Measurements from ENCODE around the gene PACRG.

The PACRG gene

DNA sequence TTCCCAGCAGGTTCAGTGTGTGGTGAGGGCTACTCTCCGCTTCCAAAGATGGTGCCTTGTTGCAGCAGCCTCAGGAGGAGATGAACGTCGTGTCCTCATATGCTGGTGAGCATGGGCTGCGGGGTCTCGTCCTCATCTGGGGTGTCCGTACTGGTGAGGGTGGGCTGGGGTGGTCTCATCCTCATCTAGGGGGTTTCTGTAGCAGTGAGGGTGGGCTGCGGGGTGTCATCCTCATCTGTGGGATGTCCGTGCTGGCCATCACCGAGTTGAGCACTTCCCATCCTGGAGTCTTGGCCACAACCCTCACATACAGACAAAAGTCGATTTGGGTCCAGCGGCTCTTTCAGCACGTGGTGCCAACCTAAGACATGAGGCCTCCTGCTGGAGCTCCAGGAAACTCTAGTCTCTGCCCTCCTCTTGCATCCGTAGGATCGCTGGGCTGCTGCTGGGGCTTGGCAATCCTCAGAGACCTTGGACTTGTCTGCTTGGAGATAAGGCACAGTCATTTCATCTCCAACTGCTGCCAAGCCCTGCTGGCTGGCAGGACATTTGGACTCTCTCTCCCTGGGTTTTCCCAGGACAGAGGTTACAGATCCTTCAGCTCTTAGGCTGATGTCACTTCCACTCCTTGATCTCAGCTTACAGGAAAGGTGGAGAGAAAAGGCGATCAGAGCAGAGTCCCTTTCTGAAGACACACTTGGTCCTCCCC is 160.4 kb downstream of the PACRG start:
- Histone ChIP-seq H3K4ac (ENCODE audit: low read depth, low read length) (no peak overlapping the region), H3K36me3 (ENCODE audit: control insufficient read depth, insufficient read depth, low read length) (no peaks in the 10 kb centered on the region), H2BK120ac (ENCODE audit: low read depth, low read length) (no peak overlapping the region), H3K4me3 (ENCODE audit: low read length) (no peak overlapping the region), H3K27ac (ENCODE audit: low read depth, low read length) (no peak overlapping the region), H3K4me1 (ENCODE audit: control insufficient read depth, low read depth, low read length) (no peaks in the 10 kb centered on the region), H3K18ac (ENCODE audit: low read length) (no peak overlapping the region), H3K56ac (ENCODE audit: low read length) (no peak overlapping the region), H4K5ac (ENCODE audit: low read length) (no peak overlapping the region), H2AK5ac (ENCODE audit: low read length) (no peak overlapping the region), H3K9ac (ENCODE audit: low read length) (no peak overlapping the region), H3K79me2 (ENCODE audit: control insufficient read depth, insufficient read depth, low read length) (no peaks in the 10 kb centered on the region), H4K8ac (ENCODE audit: low read depth, low read length) (no peak overlapping the region), H3K4me2 (ENCODE audit: low read length) (no peak overlapping the region), H2BK15ac (replicated peaks; ENCODE audit: low read depth) (no peak overlapping the region), H3K79me1 (ENCODE audit: low read length) (no peaks in the 10 kb centered on the region), H2BK5ac (ENCODE audit: low read length) (no peak overlapping the region), H3K27me3 (ENCODE audit: insufficient read depth, low read length, poor library complexity) (no peaks in the 10 kb centered on the region), H3K23ac (ENCODE audit: low read length) (no peak overlapping the region)
- no peak for DNase-seq
- WGBS (ENCODE audit: extremely low coverage, insufficient coverage, low lambda C conversion rate): no CpG with 5 or more reads among the region's 15 CpGs

GRCh38 chr6:162889303-162889702 is 161.5 kb downstream of the PACRG start:
- Histone ChIP-seq H3K79me1 (ENCODE audit: low read length) (no peaks in the 10 kb centered on the region), H2BK120ac (ENCODE audit: low read depth, low read length) (no peak overlapping the region), H3K23ac (ENCODE audit: low read length) (no peak overlapping the region), H3K79me2 (ENCODE audit: control insufficient read depth, insufficient read depth, low read length) (no peaks in the 10 kb centered on the region), H3K4ac (ENCODE audit: low read depth, low read length) (no peak overlapping the region), H3K4me2 (ENCODE audit: low read length) (no peak overlapping the region), H3K4me3 (ENCODE audit: low read length) (no peak overlapping the region), H3K27ac (ENCODE audit: low read depth, low read length) (no peak overlapping the region), H3K18ac (ENCODE audit: low read length) (no peak overlapping the region), H2BK15ac (replicated peaks; ENCODE audit: low read depth) (no peak overlapping the region), H2BK5ac (ENCODE audit: low read length) (no peak overlapping the region), H2AK5ac (ENCODE audit: low read length) (no peak overlapping the region), H3K56ac (ENCODE audit: low read length) (no peak overlapping the region), H3K9ac (ENCODE audit: low read length) (no peak overlapping the region), H3K36me3 (ENCODE audit: control insufficient read depth, insufficient read depth, low read length) (no peaks in the 10 kb centered on the region), H4K8ac (ENCODE audit: low read depth, low read length) (no peak overlapping the region), H3K4me1 (ENCODE audit: control insufficient read depth, low read depth, low read length) (no peaks in the 10 kb centered on the region), H3K27me3 (ENCODE audit: insufficient read depth, low read length, poor library complexity) (no peaks in the 10 kb centered on the region), H4K5ac (ENCODE audit: low read length) (no peak overlapping the region)
- no CpG with 5 or more reads among the region's 1 CpG for WGBS (ENCODE audit: extremely low coverage, insufficient coverage, low lambda C conversion rate)
- DNase-seq: no peak

GRCh38 chr6:162898011-162898410 is 170.2 kb downstream of the PACRG start:
- Histone ChIP-seq H2BK5ac (ENCODE audit: low read length) (no peak overlapping the region), H3K18ac (ENCODE audit: low read length) (no peak overlapping the region), H3K4ac (ENCODE audit: low read depth, low read length) (no peak overlapping the region), H3K79me2 (ENCODE audit: control insufficient read depth, insufficient read depth, low read length) (no peaks in the 10 kb centered on the region), H3K23ac (ENCODE audit: low read length) (no peak overlapping the region), H3K4me1 (ENCODE audit: control insufficient read depth, low read depth, low read length) (no peaks in the 10 kb centered on the region), H3K27ac (ENCODE audit: low read depth, low read length) (no peak overlapping the region), H3K9ac (ENCODE audit: low read length) (no peak overlapping the region), H3K56ac (ENCODE audit: low read length) (no peak overlapping the region), H2BK15ac (replicated peaks; ENCODE audit: low read depth) (no peak overlapping the region), H4K8ac (ENCODE audit: low read depth, low read length) (no peak overlapping the region), H3K27me3 (ENCODE audit: insufficient read depth, low read length, poor library complexity) (no peaks in the 10 kb centered on the region), H3K4me3 (ENCODE audit: low read length) (no peak overlapping the region), H2BK120ac (ENCODE audit: low read depth, low read length) (no peak overlapping the region), H3K36me3 (ENCODE audit: control insufficient read depth, insufficient read depth, low read length) (no peaks in the 10 kb centered on the region), H3K79me1 (ENCODE audit: low read length) (no peaks in the 10 kb centered on the region), H2AK5ac (ENCODE audit: low read length) (no peak overlapping the region), H3K4me2 (ENCODE audit: low read length) (no peak overlapping the region), H4K5ac (ENCODE audit: low read length) (no peak overlapping the region)
- WGBS (ENCODE audit: extremely low coverage, insufficient coverage, low lambda C conversion rate): no CpG with 5 or more reads among the region's 8 CpGs
- DNase-seq: no peak

- DNase-seq: no peak
- Histone ChIP-seq H3K36me3 (ENCODE audit: control insufficient read depth, insufficient read depth, low read length) (no peaks in the 10 kb centered on the region), H3K79me1 (ENCODE audit: low read length) (no peaks in the 10 kb centered on the region), H4K5ac (ENCODE audit: low read length) (no peak overlapping the region), H3K56ac (ENCODE audit: low read length) (no peak overlapping the region), H3K4me1 (ENCODE audit: control insufficient read depth, low read depth, low read length) (no peaks in the 10 kb centered on the region), H2BK120ac (ENCODE audit: low read depth, low read length) (no peak overlapping the region), H3K18ac (ENCODE audit: low read length) (no peak overlapping the region), H3K9ac (ENCODE audit: low read length) (no peak overlapping the region), H3K4me2 (ENCODE audit: low read length) (no peak overlapping the region), H4K8ac (ENCODE audit: low read depth, low read length) (no peak overlapping the region), H3K23ac (ENCODE audit: low read length) (no peak overlapping the region), H3K4ac (ENCODE audit: low read depth, low read length) (no peak overlapping the region), H2BK15ac (replicated peaks; ENCODE audit: low read depth) (no peak overlapping the region), H3K4me3 (ENCODE audit: low read length) (no peak overlapping the region), H3K27ac (ENCODE audit: low read depth, low read length) (no peak overlapping the region), H3K27me3 (ENCODE audit: insufficient read depth, low read length, poor library complexity) (no peaks in the 10 kb centered on the region), H2BK5ac (ENCODE audit: low read length) (no peak overlapping the region), H2AK5ac (ENCODE audit: low read length) (no peak overlapping the region), H3K79me2 (ENCODE audit: control insufficient read depth, insufficient read depth, low read length) (no peaks in the 10 kb centered on the region)
- no CpG with 5 or more reads among the region's 8 CpGs for WGBS (ENCODE audit: extremely low coverage, insufficient coverage, low lambda C conversion rate)
Observed at GRCh38 chr6:162899148-162899547, 171.4 kb downstream of the PACRG start.

- no CpG with 5 or more reads among the region's 10 CpGs for WGBS (ENCODE audit: extremely low coverage, insufficient coverage, low lambda C conversion rate)
- no peak overlapping the region for H3K4me3 ChIP-seq (ENCODE audit: low read length)
Observed at GRCh38 chr6:162900503-162900902, 172.7 kb downstream of the PACRG start.

DNA sequence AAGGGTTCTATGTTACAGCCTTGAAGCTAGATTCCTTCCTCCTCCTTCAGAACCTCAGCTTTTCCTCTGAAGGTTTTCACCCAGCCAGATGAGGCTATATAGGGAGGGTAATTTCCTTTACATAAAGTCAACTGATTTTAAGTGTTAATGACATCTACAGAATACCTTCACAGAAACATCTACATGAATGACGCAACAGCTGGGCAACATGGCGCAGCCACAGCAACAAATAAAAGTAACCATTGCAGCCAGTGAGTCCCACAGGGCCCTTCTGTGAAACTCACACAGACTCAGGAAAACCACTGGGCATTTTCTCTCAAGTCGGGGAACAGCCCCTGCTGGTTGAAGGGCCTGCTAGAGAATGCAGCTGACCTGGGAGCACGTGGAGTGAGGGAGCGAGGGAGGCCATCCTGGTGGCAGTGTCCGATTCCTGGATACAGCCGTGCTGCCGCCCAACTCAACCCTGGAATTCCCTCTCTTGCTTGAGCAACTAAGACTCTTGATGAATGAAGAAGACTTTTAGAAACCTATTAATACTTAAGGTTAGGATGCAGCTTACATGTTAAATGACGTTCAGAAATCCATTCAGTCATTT is 176.4 kb downstream of the PACRG start:
- H3K36me3 ChIP-seq (ENCODE audit: control insufficient read depth, insufficient read depth, low read length): no peaks in the 10 kb centered on the region
- no peak overlapping the region for H2AK5ac ChIP-seq (ENCODE audit: low read length)
- H3K4me3 ChIP-seq (ENCODE audit: low read length): no peak overlapping the region
- no peak overlapping the region for H3K4me2 ChIP-seq (ENCODE audit: low read length)
- no peak overlapping the region for H2BK5ac ChIP-seq (ENCODE audit: low read length)
- H3K4ac ChIP-seq (ENCODE audit: low read depth, low read length): no peak overlapping the region
- no peak overlapping the region for H3K23ac ChIP-seq (ENCODE audit: low read length)
- no peak for DNase-seq
- no peaks in the 10 kb centered on the region for H3K27me3 ChIP-seq (ENCODE audit: insufficient read depth, low read length, poor library complexity)
- no peak overlapping the region for H2BK120ac ChIP-seq (ENCODE audit: low read depth, low read length)
- no peak overlapping the region for H4K5ac ChIP-seq (ENCODE audit: low read length)
- H3K18ac ChIP-seq (ENCODE audit: low read length): no peak overlapping the region
- H3K56ac ChIP-seq (ENCODE audit: low read length): no peak overlapping the region
- H4K8ac ChIP-seq (ENCODE audit: low read depth, low read length): no peak overlapping the region
- H3K27ac ChIP-seq (ENCODE audit: low read depth, low read length): no peak overlapping the region
- no peak overlapping the region for H2BK15ac ChIP-seq (replicated peaks; ENCODE audit: low read depth)
- no peaks in the 10 kb centered on the region for H3K79me1 ChIP-seq (ENCODE audit: low read length)
- no peaks in the 10 kb centered on the region for H3K4me1 ChIP-seq (ENCODE audit: control insufficient read depth, low read depth, low read length)
- H3K9ac ChIP-seq (ENCODE audit: low read length): no peak overlapping the region
- no peaks in the 10 kb centered on the region for H3K79me2 ChIP-seq (ENCODE audit: control insufficient read depth, insufficient read depth, low read length)
- WGBS (ENCODE audit: extremely low coverage, insufficient coverage, low lambda C conversion rate): no CpG with 5 or more reads among the region's 9 CpGs

More at GRCh38 chr6:162900503-162900902, 172.7 kb downstream of the PACRG start:
- no peak overlapping the region for H3K9ac ChIP-seq (ENCODE audit: low read length)
- H2BK120ac ChIP-seq (ENCODE audit: low read depth, low read length): no peak overlapping the region
- H3K4ac ChIP-seq (ENCODE audit: low read depth, low read length): no peak overlapping the region
- H3K36me3 ChIP-seq (ENCODE audit: control insufficient read depth, insufficient read depth, low read length): no peaks in the 10 kb centered on the region
- no peaks in the 10 kb centered on the region for H3K27me3 ChIP-seq (ENCODE audit: insufficient read depth, low read length, poor library complexity)
- no peak overlapping the region for H2BK5ac ChIP-seq (ENCODE audit: low read length)
- H3K23ac ChIP-seq (ENCODE audit: low read length): no peak overlapping the region
- no peak overlapping the region for H3K4me2 ChIP-seq (ENCODE audit: low read length)
- no peak overlapping the region for H2BK15ac ChIP-seq (replicated peaks; ENCODE audit: low read depth)
- no peak overlapping the region for H2AK5ac ChIP-seq (ENCODE audit: low read length)
- H3K4me1 ChIP-seq (ENCODE audit: control insufficient read depth, low read depth, low read length): no peaks in the 10 kb centered on the region
- no peak for DNase-seq
- H4K5ac ChIP-seq (ENCODE audit: low read length): no peak overlapping the region
- H3K79me2 ChIP-seq (ENCODE audit: control insufficient read depth, insufficient read depth, low read length): no peaks in the 10 kb centered on the region
- H3K56ac ChIP-seq (ENCODE audit: low read length): no peak overlapping the region
- no peaks in the 10 kb centered on the region for H3K79me1 ChIP-seq (ENCODE audit: low read length)
- no peak overlapping the region for H4K8ac ChIP-seq (ENCODE audit: low read depth, low read length)
- no peak overlapping the region for H3K18ac ChIP-seq (ENCODE audit: low read length)
- H3K27ac ChIP-seq (ENCODE audit: low read depth, low read length): no peak overlapping the region

All from mesendoderm (in vitro differentiated cells).